HepG2 (cell line): Measurements from ENCODE around the gene CEP131. TPM values are rescaled to one million over a fixed set of nuclear protein-coding genes. Genes with fewer than 3 reads are reported as not detected.

Experiments used
- ATF7 ChIP-seq, 2 experiments: fragments of 450-650 bp in 1 of 2; sonication (generic) in 1 of 2; formaldehyde crosslinking in 1 of 2; IDR thresholded peaks; 2 replicates each; pipeline versions ENCODE4 v1.4.0 to v1.6.1; 2016 to 2020; ENCODE audit warnings: antibody characterized with exemption in 1 of 2, mild to moderate bottlenecking in 1 of 2, missing genetic modification reagents in 1 of 2
- BHLHE40 ChIP-seq: IDR thresholded peaks from 2 replicates; pipeline ENCODE4 v1.6.1; 2011; ENCODE audit warnings: low read length, improper control_type of control experiment
- CREB1 ChIP-seq, 2 experiments: fragments of 450-650 bp in 1 of 2; IDR thresholded peaks; 2 replicates each; pipeline ENCODE4 v1.6.1; 2016 to 2017; ENCODE audit warnings: control low read depth in 1 of 2, mild to moderate bottlenecking in 1 of 2, missing compliant biosample characterization in 1 of 2, missing genetic modification characterization in 1 of 2
- FOXA3 ChIP-seq: IDR thresholded peaks from 2 replicates; pipeline ENCODE4 v1.6.1; 2016; ENCODE audit warnings: missing genetic modification reagents, missing compliant biosample characterization
- HNF1A ChIP-seq, 2 experiments: sonication (generic) in 1 of 2; formaldehyde crosslinking in 1 of 2; IDR thresholded peaks; 2 replicates each; pipeline versions ENCODE4 v1.4.0 to v1.6.1; 2016 to 2020; ENCODE audit warnings: borderline replicate concordance in 1 of 2, low read depth in 1 of 2, mild to moderate bottlenecking in 1 of 2, missing genetic modification reagents in 1 of 2
- JUND ChIP-seq: sonication (generic); formaldehyde crosslinking; IDR thresholded peaks from 2 replicates; pipeline ENCODE4 v1.8.0; 2022; ENCODE audit warnings: mild to moderate bottlenecking, missing genetic modification reagents
- NONO ChIP-seq, 2 experiments: fragments of 450-650 bp in 1 of 2; sonication (generic) in 1 of 2; formaldehyde crosslinking in 1 of 2; IDR thresholded peaks in 1 of 2; conservative IDR thresholded peaks in 1 of 2; 2 replicates each; pipeline versions ENCODE4 v1.6.1 to v1.8.0; 2017 to 2022; ENCODE audit warnings: mild to moderate bottlenecking in 1 of 2, missing genetic modification reagents in 1 of 2, moderate library complexity in 1 of 2
- NR1H2 ChIP-seq: sonication (generic); formaldehyde crosslinking; IDR thresholded peaks from 2 replicates; pipeline ENCODE4 v1.8.1; 2022; ENCODE audit warnings: low read depth, missing genetic modification reagents, borderline replicate concordance
- PHB2 ChIP-seq: fragments of 450-650 bp; IDR thresholded peaks from 2 replicates; pipeline ENCODE4 v1.6.1; 2018; ENCODE audit not compliant: partially characterized antibody
- ZBTB33 ChIP-seq: sonication (generic); formaldehyde crosslinking; IDR thresholded peaks from 2 replicates; pipeline ENCODE4 v1.4.0; 2020; ENCODE audit warnings: missing genetic modification reagents
- ZBTB42 ChIP-seq: sonication (generic); formaldehyde crosslinking; IDR thresholded peaks from 2 replicates; pipeline ENCODE4 v1.5.0; 2020; ENCODE audit warnings: mild to moderate bottlenecking, missing genetic modification reagents
- ZBTB43 ChIP-seq: sonication (generic); formaldehyde crosslinking; conservative IDR thresholded peaks from 2 replicates; pipeline ENCODE4 v1.4.0; 2020; ENCODE audit warnings: missing genetic modification reagents
- ZBTB7A ChIP-seq: sonication (generic); formaldehyde crosslinking; IDR thresholded peaks from 2 replicates; pipeline ENCODE4 v1.8.0; 2022; ENCODE audit warnings: mild to moderate bottlenecking, missing genetic modification reagents
- ZGPAT ChIP-seq: IDR thresholded peaks from 2 replicates; pipeline ENCODE4 v1.6.1; 2016; ENCODE audit warnings: mild to moderate bottlenecking
- ZNF101 ChIP-seq: sonication (generic); formaldehyde crosslinking; IDR thresholded peaks from 2 replicates; pipeline ENCODE4 v1.4.0; 2020; ENCODE audit warnings: mild to moderate bottlenecking, low read depth, missing genetic modification reagents, borderline replicate concordance
- ZNF296 ChIP-seq: sonication (generic); formaldehyde crosslinking; conservative IDR thresholded peaks from 2 replicates; pipeline ENCODE4 v1.5.0; 2020; ENCODE audit warnings: mild to moderate bottlenecking, missing genetic modification reagents
- ZNF607 ChIP-seq: sonication (generic); formaldehyde crosslinking; IDR thresholded peaks from 2 replicates; pipeline ENCODE4 v1.5.1; 2020; ENCODE audit warnings: missing genetic modification reagents, mild to moderate bottlenecking, borderline replicate concordance
- ZNF709 ChIP-seq: sonication (generic); formaldehyde crosslinking; IDR thresholded peaks from 2 replicates; pipeline ENCODE4 v1.5.0; 2020; ENCODE audit warnings: mild to moderate bottlenecking, missing genetic modification reagents
- polyA plus RNA-seq, 8 experiments: library from polyadenylated mRNA; depleted of rRNA in 3 of 8; stranded (reverse) in 7 of 8; unstranded in 1 of 8; fragments of >200 nt; fragmentation: Illumina TruSeq in 4 of 8; extraction: Trizol in 4 of 8; gene quantifications; 2 replicates each; pipeline versions ENCODE4 v1.2.1 to v1.2.3, GENCODE V29; 2011 to 2016; ENCODE audit warnings: low read depth in 4 of 8, missing spikeins in 1 of 8, mixed read lengths in 1 of 8; ENCODE audit not compliant: insufficient read depth in 1 of 8
- total RNA-seq, 5 experiments: library from RNA; depleted of rRNA; stranded (reverse); fragments of >200 nt; fragmentation: Illumina TruSeq; extraction: Trizol; gene quantifications; 2 replicates each; pipeline ENCODE4 v1.2.3, GENCODE V29; 2016; ENCODE audit warnings: low read depth in 1 of 5

CEP131 gene
- total and polyA plus RNA-seq, 2 of the 13 experiments (the other 11 are each of a cell fraction or from before 2014, with no cell fraction given): 5.0 to 16.8 TPM

- no peak for TF ChIP-seq ZBTB43 (CRISPR knock-in tag)
- TF ChIP-seq ZGPAT (CRISPR knock-in tag): peak; percentile 56; the same call in 1 of the 2 replicates
- 0 out of 2 replicates have a peak, but pooled peaks have one; percentile 5 for TF ChIP-seq BHLHE40
- TF ChIP-seq ZNF101 (CRISPR knock-in tag): 0 out of 2 replicates have a peak, but pooled peaks have one; percentile 19
- TF ChIP-seq NONO (IDR thresholded peaks at IDR 0.05): no peak
- TF ChIP-seq NONO (CRISPR knock-in tag; conservative IDR thresholded peaks at IDR 0.05): peak; percentile 41
- peak; percentile 33; the same call in 1 of the 2 replicates for TF ChIP-seq JUND (CRISPR knock-in tag)
- no peak for TF ChIP-seq ZBTB42 (CRISPR knock-in tag)
- 0 out of 2 replicates have a peak, but pooled peaks have one; percentile 50 for TF ChIP-seq ZNF709
- no peak for TF ChIP-seq ATF7 (IDR thresholded peaks at IDR 0.05)
- TF ChIP-seq ATF7 (CRISPR knock-in tag; IDR thresholded peaks at IDR 0.05): 0 out of 2 replicates have a peak, but pooled peaks have one; percentile 33
- TF ChIP-seq HNF1A (IDR thresholded peaks at IDR 0.05; ENCODE audit: low read depth): no peak
- TF ChIP-seq HNF1A (CRISPR knock-in tag; IDR thresholded peaks at IDR 0.05; ENCODE audit: borderline replicate concordance): 0 out of 2 replicates have a peak, but pooled peaks have one; percentile 16
- no peak for TF ChIP-seq CREB1 (IDR thresholded peaks at IDR 0.05)
- no peak for TF ChIP-seq CREB1 (CRISPR knock-in tag; IDR thresholded peaks at IDR 0.05)
- TF ChIP-seq PHB2: no peak
- no peak for TF ChIP-seq FOXA3 (CRISPR knock-in tag)
- TF ChIP-seq NR1H2 (CRISPR knock-in tag): no peak
- TF ChIP-seq ZNF296 (CRISPR knock-in tag): no peak
- 0 out of 2 replicates have a peak, but pooled peaks have one; percentile 30 for TF ChIP-seq ZNF607 (CRISPR knock-in tag)
- peak; percentile 98 for TF ChIP-seq ZBTB33 (CRISPR knock-in tag)
- peak; percentile 83 for TF ChIP-seq ZBTB7A
These were observed 19.1 kb upstream of the CEP131 start (continued) for GRCh38 chr17:81241648-81242420.
